NCI-H345 treated with DMSO at 0.1 percent for 48 hours (cell line): ENCODE measurements around the gene TMED5.
"Not testable (repeated sequence)": the region's sequence is repeated elsewhere in the genome, so short reads cannot be mapped to it uniquely, and the experiment has no call there.

ENCODE experiments used
- DNase-seq: peaks from one replicate; lab custom pipeline; 2025; ENCODE audit not compliant: unreplicated experiment; lab: John Stamatoyannopoulos, UW

The TMED5 gene

GRCh38 chr1:93179886-93180722 is at the start of gene TMED5:
TMED5 (minus strand) TSS chr1:93180413; CDS start chr1:93180242, 171 bp downstream.
- DNase-seq, result peak; percentile 95

GRCh38 chr1:93223023-93223675 is 42.9 kb upstream of the TMED5 start:
- DNase-seq, result no peak

- DNase-seq, result no peak
These were observed 41.7 kb upstream of the TMED5 start for GRCh38 chr1:93221913-93222312.

- not testable (repeated sequence) for DNase-seq
These were observed 40.5 kb upstream of the TMED5 start for GRCh38 chr1:93220716-93221115.

GRCh38 chr1:93219443-93219842 is 39.2 kb upstream of the TMED5 start:
- DNase-seq, result no peak

GRCh38 chr1:93215322-93215721 is 35.1 kb upstream of the TMED5 start:
- no peak for DNase-seq

- DNase-seq, result no peak
These were observed 27.0 kb upstream of the TMED5 start for GRCh38 chr1:93207211-93207610.

- no peak for DNase-seq
These were observed 26.3 kb upstream of the TMED5 start for GRCh38 chr1:93206567-93206954.

- no peak for DNase-seq
These were observed 25.8 kb upstream of the TMED5 start for GRCh38 chr1:93205892-93206566.

- DNase-seq, result no peak
These were observed 20.5 kb upstream of the TMED5 start for GRCh38 chr1:93200714-93201113.

- no peak for DNase-seq
These were observed 19.9 kb upstream of the TMED5 start for GRCh38 chr1:93200086-93200620.

- DNase-seq, result no peak
These were observed 18.9 kb upstream of the TMED5 start for GRCh38 chr1:93199150-93199549.

- DNase-seq, result no peak
These were observed 16.4 kb upstream of the TMED5 start for GRCh38 chr1:93196591-93196990.

GRCh38 chr1:93194231-93194990 is 14.2 kb upstream of the TMED5 start:
- DNase-seq, result no peak

GRCh38 chr1:93190432-93190831 is 10.2 kb upstream of the TMED5 start:
- DNase-seq, result no peak

- no peak for DNase-seq
These were observed 6.5 kb upstream of the TMED5 start for GRCh38 chr1:93186667-93187066.

- peak; percentile 48 for DNase-seq
These were observed 755 bp upstream of the TMED5 start, which contains the start of gene CCDC18 for GRCh38 chr1:93180723-93181613. CCDC18 (plus strand) TSS chr1:93180724; CDS start chr1:93183362, 2,638 bp downstream.

- DNase-seq, result no peak
These were observed 1.8 kb downstream of the TMED5 start for GRCh38 chr1:93178418-93178817.

GRCh38 chr1:93177991-93178390 is 2.2 kb downstream of the TMED5 start:
- DNase-seq, result no peak

- not testable (repeated sequence) for DNase-seq
These were observed 5.6 kb downstream of the TMED5 start for GRCh38 chr1:93174638-93175037.
